WTC11 (cell line): ENCODE measurements around the gene CACNA1B. TPM values are rescaled to one million over a fixed set of nuclear protein-coding genes. Genes with fewer than 3 reads are reported as not detected.
A peak's percentile ranks its signal among the peaks of the same experiment; 100 is the strongest.

Experiments
- ATAC-seq: fragments of 200-7000 bp; cut with Tn5 transposase; 2 replicates; pipeline ENCODE4 v1.10.0; 2021; ENCODE audit warnings: mild to moderate bottlenecking, moderate library complexity
- CTCF ChIA-PET: fragments of 300-600 bp; sonication (Branson Sonifier 250); formaldehyde crosslinking; loops from one replicate; lab custom pipeline; 2021; ENCODE audit warnings: antibody characterized with exemption; lab: Charles Lee
- POLR2A ChIA-PET: fragments of 350-600 bp; sonication (Branson Sonifier 250); formaldehyde crosslinking; loops from one replicate; lab custom pipeline; 2021; ENCODE audit warnings: antibody characterized with exemption; lab: Charles Lee
- DNase-seq: peaks from one replicate; pipeline ENCODE4 v3.0.0; 2021; ENCODE audit warnings: low spot score
- H3K27ac Mint-ChIP-seq: 2 replicates; pipeline ENCODE4 v1.8.0; 2021; ENCODE audit warnings: mixed read lengths
- H3K27me3 Mint-ChIP-seq: 2 replicates; pipeline ENCODE4 v1.8.0; 2021; ENCODE audit warnings: low read depth, mild to moderate bottlenecking, moderate library complexity, mixed read lengths
- H3K36me3 Mint-ChIP-seq: 2 replicates; pipeline ENCODE4 v1.8.0; 2021; ENCODE audit warnings: mixed read lengths
- H3K4me1 Mint-ChIP-seq: 2 replicates; pipeline ENCODE4 v1.8.0; 2022; ENCODE audit warnings: mixed read lengths
- H3K4me3 Mint-ChIP-seq: 2 replicates; pipeline ENCODE4 v1.8.0; 2021; ENCODE audit warnings: mild to moderate bottlenecking, moderate library complexity, mixed read lengths
- H3K9me3 Mint-ChIP-seq: 2 replicates; pipeline ENCODE4 v1.8.0; 2021; ENCODE audit warnings: mixed read lengths
- ATF6 ChIP-seq: sonication (generic); formaldehyde crosslinking; IDR thresholded peaks from 2 replicates; pipeline ENCODE4 v1.8.1; 2023; ENCODE audit warnings: mild to moderate bottlenecking, missing genetic modification reagents
- ETV6 ChIP-seq: sonication (generic); formaldehyde crosslinking; IDR thresholded peaks from 2 replicates; pipeline ENCODE4 v1.8.1; 2022; ENCODE audit warnings: mild to moderate bottlenecking, missing genetic modification reagents
- FOXP4 ChIP-seq: sonication (generic); formaldehyde crosslinking; IDR thresholded peaks from 2 replicates; pipeline ENCODE4 v1.8.0; 2022; ENCODE audit warnings: mild to moderate bottlenecking, missing genetic modification reagents
- JUN ChIP-seq: sonication (generic); formaldehyde crosslinking; IDR thresholded peaks from 2 replicates; pipeline ENCODE4 v1.8.0; 2023; ENCODE audit warnings: mild to moderate bottlenecking, missing genetic modification reagents
- NFATC4 ChIP-seq: fragments of 250-450 bp; sonication (Bioruptor Pico); IDR thresholded peaks from 2 replicates; pipeline ENCODE4 v1.9.0; 2021; ENCODE audit warnings: mild to moderate bottlenecking
- NR3C1 ChIP-seq: sonication (generic); formaldehyde crosslinking; conservative IDR thresholded peaks from 2 replicates; pipeline ENCODE4 v1.8.1; 2023; ENCODE audit warnings: low read depth, mild to moderate bottlenecking, missing genetic modification reagents
- ZBTB21 ChIP-seq: sonication (generic); formaldehyde crosslinking; IDR thresholded peaks from 2 replicates; pipeline ENCODE4 v1.8.1; 2023; ENCODE audit warnings: mild to moderate bottlenecking, missing genetic modification reagents, borderline replicate concordance
- ZNF121 ChIP-seq: sonication (generic); formaldehyde crosslinking; IDR thresholded peaks from 2 replicates; pipeline ENCODE4 v1.8.0; 2023; ENCODE audit warnings: missing genetic modification reagents
- ZNF671 ChIP-seq: fragments of 250-450 bp; sonication (Bioruptor Pico); IDR thresholded peaks from 2 replicates; pipeline ENCODE4 v1.8.0; 2021; ENCODE audit warnings: mild to moderate bottlenecking
- ZSCAN18 ChIP-seq: fragments of 250-450 bp; sonication (Bioruptor Pico); IDR thresholded peaks from 2 replicates; pipeline ENCODE4 v2.1.2; 2022; ENCODE audit warnings: mild to moderate bottlenecking, moderate library complexity
- total RNA-seq: library from RNA; stranded (reverse); gene quantifications from 3 replicates; pipeline ENCODE4 v1.2.3, GENCODE V29; 2021
- TF ChIP-seq, protein P1 (sequence below): sonication (generic); formaldehyde crosslinking; IDR thresholded peaks from 2 replicates; pipeline ENCODE4 v1.8.1; 2023; ENCODE audit warnings: mild to moderate bottlenecking, missing genetic modification reagents, borderline replicate concordance
- TF ChIP-seq, protein P2 (sequence below): sonication (generic); formaldehyde crosslinking; IDR thresholded peaks from 2 replicates; pipeline ENCODE4 v1.8.1; 2023; ENCODE audit warnings: mild to moderate bottlenecking, missing genetic modification reagents

CACNA1B gene
- total RNA-seq, 1 experiment from 2014 or later, result 8.4 TPM

- peak; percentile 57 for DNase-seq
- Mint-ChIP-seq H3K36me3 (peaks cover 24% of the 10 kb centered on the region), H3K27me3 (no peaks in the 10 kb centered on the region)
Measured at GRCh38 chr9:138053321-138053868, 175.8 kb downstream of the CACNA1B start.

More at GRCh38 chr9:138053321-138053868, 175.8 kb downstream of the CACNA1B start:
- peak; percentile 84 for ATAC-seq
- POLR2A ChIA-PET, result interaction anchor here (0.6 kb wide), 1 partner anchor 425 kb away, joined by 6 read pairs; no protein-coding TSS in a partner anchor
- Mint-ChIP-seq H3K4me1 (peaks cover 10% of the 10 kb centered on the region; the same call in 1 of the 2 replicates), H3K4me3 (no peak overlapping the region), H3K9me3 (no peaks in the 10 kb centered on the region), H3K27ac (no peak overlapping the region; the same call in 1 of the 2 replicates)
- CTCF ChIA-PET, result no interaction called here
- TF ChIP-seq ZBTB21 (CRISPR knock-in tag) (no peak), ETV6 (no peak), FOXP4 (CRISPR knock-in tag) (no peak), ZNF671 (CRISPR knock-in tag) (no peak), JUN (CRISPR knock-in tag) (no peak), NFATC4 (CRISPR knock-in tag) (no peak), ZSCAN18 (CRISPR knock-in tag) (no peak), ZNF121 (CRISPR knock-in tag) (no peak), NR3C1 (CRISPR knock-in tag) (no peak), ATF6 (no peak)
- TF ChIP-seq, protein P1, sequence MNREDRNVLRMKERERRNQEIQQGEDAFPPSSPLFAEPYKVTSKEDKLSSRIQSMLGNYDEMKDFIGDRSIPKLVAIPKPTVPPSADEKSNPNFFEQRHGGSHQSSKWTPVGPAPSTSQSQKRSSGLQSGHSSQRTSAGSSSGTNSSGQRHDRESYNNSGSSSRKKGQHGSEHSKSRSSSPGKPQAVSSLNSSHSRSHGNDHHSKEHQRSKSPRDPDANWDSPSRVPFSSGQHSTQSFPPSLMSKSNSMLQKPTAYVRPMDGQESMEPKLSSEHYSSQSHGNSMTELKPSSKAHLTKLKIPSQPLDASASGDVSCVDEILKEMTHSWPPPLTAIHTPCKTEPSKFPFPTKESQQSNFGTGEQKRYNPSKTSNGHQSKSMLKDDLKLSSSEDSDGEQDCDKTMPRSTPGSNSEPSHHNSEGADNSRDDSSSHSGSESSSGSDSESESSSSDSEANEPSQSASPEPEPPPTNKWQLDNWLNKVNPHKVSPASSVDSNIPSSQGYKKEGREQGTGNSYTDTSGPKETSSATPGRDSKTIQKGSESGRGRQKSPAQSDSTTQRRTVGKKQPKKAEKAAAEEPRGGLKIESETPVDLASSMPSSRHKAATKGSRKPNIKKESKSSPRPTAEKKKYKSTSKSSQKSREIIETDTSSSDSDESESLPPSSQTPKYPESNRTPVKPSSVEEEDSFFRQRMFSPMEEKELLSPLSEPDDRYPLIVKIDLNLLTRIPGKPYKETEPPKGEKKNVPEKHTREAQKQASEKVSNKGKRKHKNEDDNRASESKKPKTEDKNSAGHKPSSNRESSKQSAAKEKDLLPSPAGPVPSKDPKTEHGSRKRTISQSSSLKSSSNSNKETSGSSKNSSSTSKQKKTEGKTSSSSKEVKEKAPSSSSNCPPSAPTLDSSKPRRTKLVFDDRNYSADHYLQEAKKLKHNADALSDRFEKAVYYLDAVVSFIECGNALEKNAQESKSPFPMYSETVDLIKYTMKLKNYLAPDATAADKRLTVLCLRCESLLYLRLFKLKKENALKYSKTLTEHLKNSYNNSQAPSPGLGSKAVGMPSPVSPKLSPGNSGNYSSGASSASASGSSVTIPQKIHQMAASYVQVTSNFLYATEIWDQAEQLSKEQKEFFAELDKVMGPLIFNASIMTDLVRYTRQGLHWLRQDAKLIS, result no peak
- TF ChIP-seq, protein P2, sequence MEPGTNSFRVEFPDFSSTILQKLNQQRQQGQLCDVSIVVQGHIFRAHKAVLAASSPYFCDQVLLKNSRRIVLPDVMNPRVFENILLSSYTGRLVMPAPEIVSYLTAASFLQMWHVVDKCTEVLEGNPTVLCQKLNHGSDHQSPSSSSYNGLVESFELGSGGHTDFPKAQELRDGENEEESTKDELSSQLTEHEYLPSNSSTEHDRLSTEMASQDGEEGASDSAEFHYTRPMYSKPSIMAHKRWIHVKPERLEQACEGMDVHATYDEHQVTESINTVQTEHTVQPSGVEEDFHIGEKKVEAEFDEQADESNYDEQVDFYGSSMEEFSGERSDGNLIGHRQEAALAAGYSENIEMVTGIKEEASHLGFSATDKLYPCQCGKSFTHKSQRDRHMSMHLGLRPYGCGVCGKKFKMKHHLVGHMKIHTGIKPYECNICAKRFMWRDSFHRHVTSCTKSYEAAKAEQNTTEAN, result no peak
